ENCODE measurements around the gene NCK1.

- TF ChIP-seq, protein P1, sequence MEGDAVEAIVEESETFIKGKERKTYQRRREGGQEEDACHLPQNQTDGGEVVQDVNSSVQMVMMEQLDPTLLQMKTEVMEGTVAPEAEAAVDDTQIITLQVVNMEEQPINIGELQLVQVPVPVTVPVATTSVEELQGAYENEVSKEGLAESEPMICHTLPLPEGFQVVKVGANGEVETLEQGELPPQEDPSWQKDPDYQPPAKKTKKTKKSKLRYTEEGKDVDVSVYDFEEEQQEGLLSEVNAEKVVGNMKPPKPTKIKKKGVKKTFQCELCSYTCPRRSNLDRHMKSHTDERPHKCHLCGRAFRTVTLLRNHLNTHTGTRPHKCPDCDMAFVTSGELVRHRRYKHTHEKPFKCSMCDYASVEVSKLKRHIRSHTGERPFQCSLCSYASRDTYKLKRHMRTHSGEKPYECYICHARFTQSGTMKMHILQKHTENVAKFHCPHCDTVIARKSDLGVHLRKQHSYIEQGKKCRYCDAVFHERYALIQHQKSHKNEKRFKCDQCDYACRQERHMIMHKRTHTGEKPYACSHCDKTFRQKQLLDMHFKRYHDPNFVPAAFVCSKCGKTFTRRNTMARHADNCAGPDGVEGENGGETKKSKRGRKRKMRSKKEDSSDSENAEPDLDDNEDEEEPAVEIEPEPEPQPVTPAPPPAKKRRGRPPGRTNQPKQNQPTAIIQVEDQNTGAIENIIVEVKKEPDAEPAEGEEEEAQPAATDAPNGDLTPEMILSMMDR (IDR thresholded peaks at IDR 0.05; ENCODE audit: low read depth, low read length) = no peak
- no peak; the same call in 1 of the 2 replicates for TF ChIP-seq MYC (IDR thresholded peaks at IDR 0.05; ENCODE audit: low read depth, low read length)
Observed at GRCh38 chr3:136818769-136819391, 43.1 kb upstream of the NCK1 start, which contains the start of gene SLC35G2.
